A673 (cell line): ENCODE measurements around the gene KLHDC9.
"Not testable (repeated sequence)": the region's sequence is repeated elsewhere in the genome, so short reads cannot be mapped to it uniquely, and the experiment has no call there.

Experiments used
- EZH2 ChIP-seq: fragments of 200-600 bp; sonication (generic); IDR thresholded peaks from 2 replicates; pipeline ENCODE4 v1.6.1; 2017; ENCODE audit warnings: borderline replicate concordance, low read depth, mild to moderate bottlenecking, mixed read lengths, antibody characterized with exemption, low read length; ENCODE audit not compliant: poor library complexity, severe bottlenecking
- TF ChIP-seq, protein P1 (sequence below): fragments of 300-800, 200-600 bp; sonication (generic); conservative IDR thresholded peaks from 2 replicates; pipeline ENCODE4 v1.5.1; 2017; ENCODE audit warnings: low read depth, mild to moderate bottlenecking, antibody characterized with exemption, low read length, moderate library complexity, mixed read lengths

DNA sequence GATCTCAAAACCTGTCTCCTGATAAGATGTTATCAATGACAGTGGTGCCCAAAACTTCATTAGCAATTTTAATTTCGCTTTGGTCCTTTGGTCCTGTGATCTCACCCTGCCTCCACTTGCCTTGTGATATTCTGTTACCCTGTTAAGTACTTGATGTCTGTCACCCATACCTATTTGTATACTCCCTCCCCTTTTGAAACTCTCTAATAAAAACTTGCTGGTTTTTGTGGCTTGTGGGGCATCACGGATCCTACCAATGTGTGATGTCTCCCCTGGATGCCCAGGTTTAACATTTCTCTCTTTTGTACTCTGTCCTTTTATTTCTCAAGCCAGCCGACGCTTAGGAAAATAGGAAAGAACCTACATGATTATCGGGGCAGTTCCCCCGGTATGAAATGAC is 34.2 kb upstream of the KLHDC9 start:
- TF ChIP-seq, protein P1, sequence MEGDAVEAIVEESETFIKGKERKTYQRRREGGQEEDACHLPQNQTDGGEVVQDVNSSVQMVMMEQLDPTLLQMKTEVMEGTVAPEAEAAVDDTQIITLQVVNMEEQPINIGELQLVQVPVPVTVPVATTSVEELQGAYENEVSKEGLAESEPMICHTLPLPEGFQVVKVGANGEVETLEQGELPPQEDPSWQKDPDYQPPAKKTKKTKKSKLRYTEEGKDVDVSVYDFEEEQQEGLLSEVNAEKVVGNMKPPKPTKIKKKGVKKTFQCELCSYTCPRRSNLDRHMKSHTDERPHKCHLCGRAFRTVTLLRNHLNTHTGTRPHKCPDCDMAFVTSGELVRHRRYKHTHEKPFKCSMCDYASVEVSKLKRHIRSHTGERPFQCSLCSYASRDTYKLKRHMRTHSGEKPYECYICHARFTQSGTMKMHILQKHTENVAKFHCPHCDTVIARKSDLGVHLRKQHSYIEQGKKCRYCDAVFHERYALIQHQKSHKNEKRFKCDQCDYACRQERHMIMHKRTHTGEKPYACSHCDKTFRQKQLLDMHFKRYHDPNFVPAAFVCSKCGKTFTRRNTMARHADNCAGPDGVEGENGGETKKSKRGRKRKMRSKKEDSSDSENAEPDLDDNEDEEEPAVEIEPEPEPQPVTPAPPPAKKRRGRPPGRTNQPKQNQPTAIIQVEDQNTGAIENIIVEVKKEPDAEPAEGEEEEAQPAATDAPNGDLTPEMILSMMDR, result not testable (repeated sequence)
- not testable (repeated sequence) for TF ChIP-seq EZH2
